Frontal cortex (tissue), 4 donors: Measurements from ENCODE around the gene COG4. TPM values are rescaled to one million over a fixed set of nuclear protein-coding genes. Genes with fewer than 3 reads are reported as not detected.

Experiments used
- DNase-seq, 2 donors: peaks; one replicate each; pipeline ENCODE4 v3.0.0; 2012; ENCODE audit warnings: low spot score in 2 of 2
- FAIRE-seq: peaks from 2 replicates; lab custom pipeline; 2012; peaks lifted over from hg19 to GRCh38; lab: Jason Lieb, UNC
- small RNA-seq: library from RNA; depleted of rRNA; stranded (forward); fragments of <200 nt; gene quantifications from one replicate; pipeline ENCODE3, GENCODE V24; 2014
- total RNA-seq: library from RNA; depleted of rRNA; stranded (reverse); fragments of >200 nt; gene quantifications from one replicate; pipeline ENCODE4 v1.2.3, GENCODE V29; 2014
- donor health status: control.
- donor health status: control.
- donor health status: control.

The COG4 gene
- total RNA-seq, 1 donor from 2014 or later = 45.7 TPM

DNA sequence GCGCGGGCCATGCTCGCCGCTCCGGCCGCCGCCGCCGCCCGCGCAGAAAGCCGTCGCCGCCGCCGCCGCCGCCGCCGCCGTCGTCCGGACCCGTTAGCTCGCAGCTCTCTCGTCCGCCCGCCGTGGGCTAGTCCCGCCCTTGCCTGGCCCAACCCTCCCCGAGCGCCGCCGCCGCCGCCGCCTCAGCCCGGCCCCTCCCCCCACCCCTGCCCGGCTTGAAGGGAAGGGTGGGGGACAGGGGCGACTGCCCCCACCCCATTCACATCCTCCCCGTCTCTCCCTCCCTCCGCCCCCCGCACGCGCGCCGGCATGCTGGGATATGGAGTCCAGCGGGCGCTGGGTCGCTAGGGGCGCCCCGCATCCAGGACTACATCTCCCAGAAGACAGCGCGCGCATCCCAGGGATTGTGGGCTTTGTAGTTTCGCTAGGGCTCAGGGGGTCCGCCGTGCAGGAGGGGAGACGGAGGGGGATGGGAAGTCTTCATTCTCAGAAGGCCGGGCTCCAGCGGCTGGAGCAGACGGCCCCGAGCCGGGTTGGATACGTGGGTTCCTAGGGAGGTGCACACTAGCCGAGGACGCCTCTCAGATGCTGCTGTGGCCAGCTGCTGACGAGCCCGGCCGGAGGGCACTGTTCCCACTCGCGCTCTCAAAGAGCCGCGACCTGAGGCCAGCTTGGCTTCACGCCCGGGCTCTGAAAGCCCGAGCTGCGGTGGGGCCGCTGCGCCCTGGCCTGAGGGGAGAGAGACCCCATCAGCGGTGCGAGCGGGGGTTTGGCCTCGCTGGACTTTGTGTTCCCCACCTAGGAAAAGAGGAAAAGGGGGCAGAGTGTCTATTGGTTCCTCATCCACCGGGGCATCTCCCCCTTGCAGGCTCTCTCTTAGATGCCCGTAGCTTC lies 84.1 kb downstream of the COG4 start, which contains the start of gene ST3GAL2:
Gene ST3GAL2 (minus strand): TSS at position 132 of the 894 bp plus-strand sequence. CDS start 40,570 bp downstream, outside the sequence.
- no peak for FAIRE-seq

DNA sequence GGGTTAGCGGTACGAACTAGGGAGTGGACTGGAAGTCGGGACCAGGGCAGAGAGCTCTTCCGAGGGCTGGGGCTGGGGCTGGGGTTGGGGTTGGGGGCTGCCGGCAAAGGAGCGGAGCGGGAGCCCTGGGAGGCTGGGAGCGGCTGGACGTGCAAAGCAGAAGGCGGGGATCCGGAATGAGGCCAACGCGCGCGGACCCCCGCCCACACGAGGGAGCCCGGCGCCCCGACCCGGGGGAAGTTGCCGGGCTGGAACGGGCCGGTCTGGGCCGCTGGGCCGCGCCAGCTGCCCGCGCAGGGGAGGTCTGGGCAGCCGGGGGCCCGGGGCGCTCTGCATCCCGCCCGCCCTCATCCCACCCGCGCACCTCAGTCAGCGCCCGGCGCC lies 84.8 kb downstream of the COG4 start:
- no peak for DNase-seq

More for the DNA sequence above, 84.1 kb downstream of the COG4 start, which contains the start of gene ST3GAL2:
- DNase-seq = peak; percentile 98 to 99

DNA sequence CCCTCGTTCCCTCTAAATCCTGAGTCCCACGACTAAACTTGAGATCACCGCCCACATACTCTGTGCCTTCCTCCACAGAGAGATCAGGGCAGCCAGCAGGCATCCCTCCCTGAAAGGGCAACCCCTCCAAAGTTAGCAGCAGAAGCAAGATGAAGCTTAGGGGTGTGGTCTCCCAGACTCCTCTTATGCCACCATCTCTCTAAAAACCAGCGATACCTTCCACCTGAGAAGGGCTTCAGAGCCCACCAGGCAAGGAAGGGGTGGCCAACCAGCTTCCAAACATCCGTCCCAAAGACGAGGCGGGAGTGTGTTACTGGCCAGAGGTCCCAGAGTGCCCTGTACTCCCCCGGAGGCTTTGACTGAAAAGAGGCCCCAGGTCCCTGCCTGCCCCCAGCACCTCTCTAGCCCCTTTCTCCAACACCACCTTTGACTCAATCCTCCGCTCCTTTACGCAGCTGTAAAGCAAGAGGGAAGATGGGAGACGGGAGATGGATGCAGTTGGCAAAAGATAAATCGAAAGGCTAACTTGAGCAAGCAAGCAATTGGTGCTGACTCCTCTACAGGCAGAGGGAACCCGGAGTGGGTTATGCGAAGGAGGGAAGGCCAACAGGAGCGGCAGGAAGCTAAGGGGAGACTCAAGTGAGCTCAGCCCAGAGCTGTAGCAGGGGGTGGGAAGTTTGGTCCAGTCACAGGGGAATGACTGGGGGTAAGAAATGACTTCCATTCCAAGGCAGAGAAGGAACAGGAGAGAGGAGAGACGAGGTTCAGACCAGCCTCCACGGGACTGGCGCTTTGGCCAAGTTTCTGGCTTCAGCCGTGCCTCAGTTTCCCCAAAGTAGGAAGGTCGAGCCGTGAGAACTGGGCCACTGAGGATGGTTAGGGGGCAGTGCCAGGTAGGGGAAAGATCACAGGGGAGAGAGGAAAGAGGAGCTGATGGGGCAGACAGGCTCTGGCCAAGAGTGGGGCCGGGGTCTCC lies 85.5 kb downstream of the COG4 start:
- peak in 1 of 2 donors; percentile 28 for DNase-seq
- FAIRE-seq = no peak

More for the DNA sequence above, 84.8 kb downstream of the COG4 start:
- FAIRE-seq = no peak

DNA sequence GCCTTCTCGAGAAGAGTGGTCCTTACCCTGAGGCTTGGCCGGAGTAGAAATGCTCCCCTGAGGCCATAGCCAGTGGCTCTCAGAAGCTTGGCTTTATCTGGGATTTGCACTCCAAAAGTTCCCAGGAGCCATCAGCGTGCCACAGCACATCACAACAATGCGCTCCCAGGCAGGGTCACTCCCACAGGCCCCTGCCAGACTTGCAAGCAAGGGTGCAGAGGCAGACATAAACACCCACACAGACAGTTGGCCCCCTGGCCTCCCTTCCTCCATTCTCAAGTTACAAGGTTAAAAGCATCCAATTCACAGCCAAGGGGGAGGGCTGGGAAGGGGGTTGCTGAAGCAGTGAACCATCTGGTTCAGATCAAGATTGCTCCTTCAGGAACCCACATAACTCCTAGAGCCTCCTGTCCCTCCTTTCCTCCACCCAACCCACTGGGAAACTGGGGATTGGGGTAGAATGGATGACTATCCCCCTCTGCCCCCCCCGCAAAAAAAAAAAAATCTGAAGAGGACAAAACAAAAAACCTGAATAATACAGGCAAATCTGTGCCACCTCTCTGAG lies 86.3 kb downstream of the COG4 start:
- FAIRE-seq = no peak
- DNase-seq = no peak

DNA sequence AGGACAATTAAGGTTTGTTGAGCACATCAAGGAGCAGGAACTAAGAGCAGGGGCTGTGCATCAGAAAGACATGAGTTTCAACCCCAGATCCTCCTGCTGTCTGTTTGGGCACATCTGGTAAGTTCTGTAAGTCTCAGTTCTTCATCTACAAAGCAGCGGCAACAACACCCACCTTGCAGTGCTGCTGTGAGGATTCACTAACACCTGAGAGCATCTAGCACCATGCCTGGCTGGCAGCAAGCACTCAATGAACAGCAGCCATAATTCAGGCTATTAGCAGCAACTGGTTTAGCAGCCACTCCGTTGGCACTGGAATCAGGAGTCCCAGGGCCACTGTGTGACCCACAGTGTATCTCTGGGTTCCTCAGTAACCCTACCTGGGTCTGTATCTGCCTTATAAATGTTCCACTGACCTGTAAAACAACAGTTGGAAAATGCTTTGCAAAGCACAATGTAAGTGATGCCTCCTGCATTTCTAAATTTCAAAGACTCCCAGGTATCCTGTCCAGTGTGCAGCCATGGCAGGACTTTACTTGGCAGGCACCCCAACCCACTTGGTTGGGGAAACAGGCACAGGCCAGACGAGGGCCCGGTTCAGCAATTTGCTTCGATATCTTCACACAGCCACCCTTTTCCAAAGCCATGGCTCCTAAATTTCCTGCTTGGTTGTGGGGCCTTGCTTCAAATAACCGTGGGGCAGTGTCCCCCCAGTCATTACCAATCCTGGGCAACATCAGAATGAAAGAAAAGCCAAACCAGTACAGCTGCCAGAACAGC lies 88.7 kb downstream of the COG4 start:
- FAIRE-seq (no peak), DNase-seq (no peak)

DNA sequence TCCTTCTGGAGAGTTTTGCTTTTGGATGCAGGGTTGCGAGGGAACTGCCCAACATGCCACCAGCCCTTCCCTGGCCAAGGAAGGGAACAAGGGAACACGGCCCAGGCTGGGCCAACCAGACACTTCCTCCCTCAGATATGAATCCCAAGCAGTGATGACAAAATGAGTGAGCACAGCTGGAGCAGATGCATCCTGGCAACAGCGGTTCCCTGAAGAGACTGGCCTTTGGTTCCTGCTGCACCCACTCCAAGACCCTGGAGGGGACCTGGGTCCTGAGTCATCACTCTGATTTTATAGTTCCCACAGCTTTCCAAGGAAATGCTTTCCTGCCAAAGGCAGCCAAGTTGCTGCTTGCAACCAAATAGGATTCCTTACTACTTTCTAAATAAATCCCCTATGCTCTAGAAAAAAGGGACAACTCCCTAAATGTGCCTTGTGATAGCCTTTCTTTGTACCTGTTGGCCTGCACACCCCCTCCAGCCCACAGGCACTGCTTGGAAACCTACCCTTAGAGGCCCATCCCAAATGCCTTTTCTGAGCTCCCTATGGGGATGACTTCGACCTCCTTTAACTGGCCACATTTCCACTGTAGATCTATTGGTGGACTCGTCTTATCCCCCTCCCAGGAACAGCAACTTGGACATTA lies 89.8 kb downstream of the COG4 start:
- DNase-seq (no peak), FAIRE-seq (no peak)

DNA sequence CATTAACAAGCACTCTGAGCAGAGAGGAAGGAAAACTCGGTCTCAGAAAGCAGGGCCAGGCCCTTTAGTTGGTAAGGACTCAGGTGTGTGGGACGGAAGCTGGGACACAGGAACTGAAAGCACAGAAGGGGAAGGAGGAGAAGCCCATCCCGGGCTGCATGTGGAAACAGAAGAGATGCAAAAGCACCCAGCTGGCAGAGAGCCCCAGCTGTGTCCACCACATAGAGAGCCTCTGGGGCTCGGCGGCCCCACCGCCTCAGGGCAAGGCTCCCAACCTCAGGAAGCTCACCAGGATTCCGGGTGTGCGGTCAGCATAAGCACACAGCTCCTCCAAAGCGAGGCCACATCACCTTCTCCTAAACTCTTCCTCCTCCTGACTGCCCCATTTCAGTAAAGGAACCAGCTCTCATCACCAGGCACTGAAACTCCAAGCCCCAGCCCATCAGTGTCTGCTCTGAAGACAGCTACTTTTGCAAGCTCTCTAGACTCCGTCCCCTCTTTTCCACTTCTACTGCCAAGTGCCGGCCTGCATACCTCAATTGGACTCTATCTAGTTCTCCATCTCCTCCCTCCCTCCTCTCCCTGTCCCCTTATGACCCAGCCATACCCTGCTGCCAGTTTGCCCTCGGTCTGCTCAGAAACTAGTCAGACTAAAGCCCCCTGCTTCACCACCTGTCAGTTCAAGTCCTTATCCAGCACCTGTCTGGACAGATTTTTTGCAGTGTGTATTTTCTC lies 90.5 kb downstream of the COG4 start:
- no peak for DNase-seq
- no peak for FAIRE-seq

DNA sequence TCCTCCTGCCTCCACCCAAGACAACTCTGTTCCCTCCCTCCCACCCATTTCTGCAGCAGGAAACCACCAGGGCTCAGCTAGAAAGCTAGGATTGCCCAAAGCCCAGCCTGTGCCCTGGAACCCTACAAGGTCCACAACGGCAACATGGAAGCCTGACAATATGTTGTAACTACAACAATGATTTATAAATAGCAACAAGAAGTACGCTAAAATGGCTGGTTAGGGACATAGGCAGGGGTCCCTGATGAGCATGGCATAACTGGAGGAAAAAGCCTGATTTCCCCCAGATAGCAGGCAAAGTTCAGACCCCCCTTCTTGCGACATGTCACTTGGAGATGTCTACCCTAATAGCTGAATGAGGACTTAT lies 91.0 kb downstream of the COG4 start:
- FAIRE-seq (no peak), DNase-seq (no peak)

DNA sequence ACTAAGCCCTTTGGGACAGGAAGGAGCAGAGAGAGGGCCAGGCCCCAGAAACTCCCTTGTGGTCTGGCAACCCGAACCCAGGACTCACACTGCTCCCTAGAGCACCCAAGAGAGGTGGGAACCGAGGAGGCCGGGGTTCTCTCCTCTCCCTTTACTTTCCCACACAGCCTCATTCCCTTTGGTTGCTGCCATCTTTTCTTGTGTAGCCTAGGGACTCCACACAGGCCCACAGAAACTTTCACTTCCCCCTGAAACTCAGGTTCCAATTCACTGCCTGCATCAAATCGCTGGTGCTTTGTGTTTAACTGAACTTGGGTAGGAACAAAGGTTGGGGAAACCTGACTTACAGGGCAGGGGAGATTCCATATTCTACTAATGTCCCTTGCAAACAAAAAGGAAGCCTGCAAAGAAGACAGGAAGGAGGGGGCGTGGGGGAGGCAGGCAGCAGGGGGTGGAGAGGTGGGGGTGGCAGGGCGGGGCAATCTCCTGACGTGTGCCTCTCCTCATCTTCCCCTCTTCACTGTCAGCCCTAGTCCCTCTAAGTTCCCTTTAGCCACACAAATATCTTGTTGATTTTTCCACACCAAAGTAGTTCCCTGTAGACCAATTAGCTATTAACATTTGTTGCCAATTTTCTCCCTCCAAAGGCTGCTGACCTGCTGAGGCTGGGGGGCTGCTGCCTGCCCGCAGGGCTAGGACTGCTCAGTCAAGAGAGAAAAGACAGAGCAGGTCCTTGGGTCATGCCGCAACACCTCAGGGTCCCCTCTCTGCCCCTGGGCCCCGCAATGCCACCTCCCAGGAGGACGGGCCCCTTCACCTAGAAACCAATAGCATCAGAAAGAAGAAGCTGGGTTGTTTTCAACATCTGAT lies 92.5 kb downstream of the COG4 start:
- FAIRE-seq (no peak), DNase-seq (no peak)

Small RNA genes within 50 kb of the gene (small RNA-seq; reads per million reads assigned to genes)
- gene RNU6-23P = 0.10 reads per million
- gene RPS27P26 = not detected
- gene SNORD111 = 225 reads per million, percentile 98 among the genes with 10 or more reads in this experiment
- 84.3 reads per million, percentile 98 among the genes with 10 or more reads in this experiment for gene SNORD111B

Other genes starting within 250 kb of the COG4 start
- 79.1 TPM for gene AARS1, start 234.0 kb downstream of the COG4 start, total RNA-seq
- 25.3 TPM for gene DDX19B, start 224.4 kb downstream of the COG4 start, total RNA-seq
- 33.4 TPM for gene DDX19A, start 176.7 kb downstream of the COG4 start, total RNA-seq
- gene ST3GAL2, start 84.5 kb downstream of the COG4 start, total RNA-seq = 26.9 TPM
- gene FCSK, start 69.0 kb downstream of the COG4 start, total RNA-seq = 6.5 TPM
- 71.3 TPM for gene SF3B3, start 262 bp upstream of the COG4 start, total RNA-seq
- gene IL34, start 123.0 kb upstream of the COG4 start, total RNA-seq = 1.6 TPM
- 25.7 TPM for gene MTSS2, start 162.5 kb upstream of the COG4 start, total RNA-seq